ENCODE results near the gene PDE4B. TPM values are rescaled to one million over a fixed set of nuclear protein-coding genes. Genes with fewer than 3 reads are reported as not detected.

PDE4B gene
- total RNA-seq, 1 donor from 2014 or later, result 7.6 TPM

DNA sequence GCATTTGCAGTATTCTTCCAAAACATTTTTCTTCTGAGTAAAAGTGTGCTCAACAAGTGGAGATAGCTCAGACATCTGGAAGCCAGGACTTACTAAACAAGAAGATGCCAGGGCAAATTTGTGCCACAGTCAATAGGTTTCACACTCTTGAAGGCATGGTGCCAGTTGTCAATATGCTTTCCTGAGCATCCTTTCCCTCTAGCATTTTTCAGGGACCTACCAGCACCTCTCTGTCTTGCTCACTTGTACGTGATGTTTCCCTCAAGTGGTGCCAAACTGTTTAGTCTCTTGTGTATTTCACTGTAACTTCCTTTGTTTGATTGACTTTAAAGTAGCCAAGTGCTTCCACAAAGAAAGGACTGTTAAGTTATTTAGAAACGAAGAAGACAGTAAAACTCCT is 547.2 kb downstream of the PDE4B start:
- Mint-ChIP-seq H3K27ac (ENCODE audit: unreplicated experiment) (no peak overlapping the region), H3K27me3 (ENCODE audit: low read depth, unreplicated experiment) (no peaks in the 10 kb centered on the region), H3K4me1 (ENCODE audit: low read depth, unreplicated experiment) (peaks cover 20% of the 10 kb centered on the region), H3K4me3 (ENCODE audit: unreplicated experiment) (no peak overlapping the region), H3K36me3 (ENCODE audit: low read depth, unreplicated experiment) (no peaks in the 10 kb centered on the region), H3K9me3 (ENCODE audit: unreplicated experiment) (no peaks in the 10 kb centered on the region)
- no peak overlapping the region for H3K4me2 ChIP-seq (ENCODE audit: low read length)
- H3K9me3 ChIP-seq (ENCODE audit: insufficient read depth, low read depth, low read length), result no peaks in the 10 kb centered on the region
- H3K27ac ChIP-seq (ENCODE audit: low read depth, low read length), result no peak overlapping the region
- FAIRE-seq, result peak; percentile 73
- no peaks in the 10 kb centered on the region for H3K79me2 ChIP-seq (ENCODE audit: insufficient read depth, low read length)
- peaks cover 5% of the 10 kb centered on the region for H3K4me1 ChIP-seq (ENCODE audit: insufficient read depth, low read length)
- H4K20me1 ChIP-seq (ENCODE audit: insufficient read depth, low read length), result no peaks in the 10 kb centered on the region
- no peak overlapping the region for H3K9ac ChIP-seq (ENCODE audit: low read length)
- H2AFZ ChIP-seq (ENCODE audit: low read depth, low read length), result no peak overlapping the region
- DNase-seq (ENCODE audit: low read depth), result no peak
- TF ChIP-seq CTCF (IDR thresholded peaks at IDR 0.05; ENCODE audit: insufficient read depth, low read depth, low read length), result no peak
- no peak for TF ChIP-seq EZH2 (IDR thresholded peaks at IDR 0.05; ENCODE audit: insufficient read depth, low read length)
- H3K27me3 ChIP-seq (ENCODE audit: insufficient read depth, low read length), result no peaks in the 10 kb centered on the region
- no peaks in the 10 kb centered on the region for H3K36me3 ChIP-seq (ENCODE audit: insufficient read depth, low read length)
- no peak overlapping the region for H3K4me3 ChIP-seq (ENCODE audit: insufficient read depth, low read depth, low read length)

DNA sequence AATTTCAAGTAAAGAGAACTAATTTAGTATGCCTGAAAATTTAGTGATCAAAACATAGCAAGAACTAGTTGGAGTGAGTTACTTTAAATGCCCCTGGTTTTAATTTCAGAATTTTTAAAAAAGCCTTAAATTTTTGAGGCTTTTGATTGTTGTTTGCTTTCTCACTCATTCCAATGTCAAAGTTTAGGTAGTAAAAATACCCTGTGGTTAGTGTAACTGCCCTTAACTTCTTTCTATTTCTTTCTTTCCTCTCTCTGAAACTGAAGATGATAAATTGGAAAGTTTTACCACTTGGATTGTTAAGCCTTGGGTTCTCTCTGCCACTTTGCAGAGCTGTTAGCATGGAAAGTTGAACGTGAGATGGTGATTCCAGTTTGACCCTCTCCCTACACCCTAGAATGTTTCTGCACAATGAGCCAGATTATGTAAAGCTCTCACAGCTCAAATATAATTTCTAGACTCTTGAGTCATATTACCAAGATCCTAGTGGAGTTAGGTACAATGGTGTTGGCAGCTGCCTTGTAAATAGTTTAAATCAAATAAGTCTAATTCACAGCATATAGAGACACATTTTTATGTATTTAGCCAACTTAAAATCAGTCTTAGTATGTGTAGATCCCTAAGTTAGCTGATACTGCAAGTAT is 548.9 kb downstream of the PDE4B start:
- H3K79me2 ChIP-seq (ENCODE audit: insufficient read depth, low read length), result no peaks in the 10 kb centered on the region
- no peak for TF ChIP-seq CTCF (IDR thresholded peaks at IDR 0.05; ENCODE audit: insufficient read depth, low read depth, low read length)
- TF ChIP-seq EZH2 (IDR thresholded peaks at IDR 0.05; ENCODE audit: insufficient read depth, low read length), result no peak
- Mint-ChIP-seq H3K27me3 (ENCODE audit: low read depth, unreplicated experiment) (no peaks in the 10 kb centered on the region), H3K36me3 (ENCODE audit: low read depth, unreplicated experiment) (no peaks in the 10 kb centered on the region), H3K9me3 (ENCODE audit: unreplicated experiment) (no peaks in the 10 kb centered on the region), H3K27ac (ENCODE audit: unreplicated experiment) (no peak overlapping the region), H3K4me1 (ENCODE audit: low read depth, unreplicated experiment) (peaks cover 7% of the 10 kb centered on the region), H3K4me3 (ENCODE audit: unreplicated experiment) (no peak overlapping the region)
- no peaks in the 10 kb centered on the region for H3K36me3 ChIP-seq (ENCODE audit: insufficient read depth, low read length)
- H3K4me2 ChIP-seq (ENCODE audit: low read length), result no peak overlapping the region
- H3K9ac ChIP-seq (ENCODE audit: low read length), result no peak overlapping the region
- no peak overlapping the region for H3K27ac ChIP-seq (ENCODE audit: low read depth, low read length)
- no peaks in the 10 kb centered on the region for H3K4me1 ChIP-seq (ENCODE audit: insufficient read depth, low read length)
- no peaks in the 10 kb centered on the region for H3K27me3 ChIP-seq (ENCODE audit: insufficient read depth, low read length)
- H2AFZ ChIP-seq (ENCODE audit: low read depth, low read length), result no peak overlapping the region
- H3K4me3 ChIP-seq (ENCODE audit: insufficient read depth, low read depth, low read length), result no peak overlapping the region
- FAIRE-seq (no peak), DNase-seq (ENCODE audit: low read depth) (no peak)
- no peaks in the 10 kb centered on the region for H3K9me3 ChIP-seq (ENCODE audit: insufficient read depth, low read depth, low read length)
- H4K20me1 ChIP-seq (ENCODE audit: insufficient read depth, low read length), result no peaks in the 10 kb centered on the region

GRCh38 chr1:66342707-66343106 is 550.0 kb downstream of the PDE4B start:
- TF ChIP-seq EZH2 (IDR thresholded peaks at IDR 0.05; ENCODE audit: insufficient read depth, low read length), result no peak
- TF ChIP-seq CTCF (IDR thresholded peaks at IDR 0.05; ENCODE audit: insufficient read depth, low read depth, low read length), result no peak
- Mint-ChIP-seq H3K4me3 (ENCODE audit: unreplicated experiment) (no peak overlapping the region), H3K9me3 (ENCODE audit: unreplicated experiment) (no peaks in the 10 kb centered on the region), H3K27me3 (ENCODE audit: low read depth, unreplicated experiment) (no peaks in the 10 kb centered on the region), H3K27ac (ENCODE audit: unreplicated experiment) (no peak overlapping the region), H3K36me3 (ENCODE audit: low read depth, unreplicated experiment) (no peaks in the 10 kb centered on the region), H3K4me1 (ENCODE audit: low read depth, unreplicated experiment) (peaks cover 6% of the 10 kb centered on the region)
- no peaks in the 10 kb centered on the region for H4K20me1 ChIP-seq (ENCODE audit: insufficient read depth, low read length)
- H3K9me3 ChIP-seq (ENCODE audit: insufficient read depth, low read depth, low read length), result no peaks in the 10 kb centered on the region
- no peaks in the 10 kb centered on the region for H3K27me3 ChIP-seq (ENCODE audit: insufficient read depth, low read length)
- no peaks in the 10 kb centered on the region for H3K36me3 ChIP-seq (ENCODE audit: insufficient read depth, low read length)
- no peak overlapping the region for H3K27ac ChIP-seq (ENCODE audit: low read depth, low read length)
- no peak overlapping the region for H3K4me2 ChIP-seq (ENCODE audit: low read length)
- H3K9ac ChIP-seq (ENCODE audit: low read length), result no peak overlapping the region
- DNase-seq (ENCODE audit: low read depth) (no peak), FAIRE-seq (no peak)
- H3K4me1 ChIP-seq (ENCODE audit: insufficient read depth, low read length), result no peaks in the 10 kb centered on the region
- no peak overlapping the region for H3K4me3 ChIP-seq (ENCODE audit: insufficient read depth, low read depth, low read length)
- no peaks in the 10 kb centered on the region for H3K79me2 ChIP-seq (ENCODE audit: insufficient read depth, low read length)
- H2AFZ ChIP-seq (ENCODE audit: low read depth, low read length), result no peak overlapping the region
